ENCODE results near the gene PIGQ. TPM values are rescaled to one million over a fixed set of nuclear protein-coding genes. Genes with fewer than 3 reads are reported as not detected.

PIGQ gene
- total and polyA plus RNA-seq, 2 of the 13 experiments (the other 11 are each of a cell fraction or from before 2014, with no cell fraction given) = 7.7 to 19.7 TPM

DNA sequence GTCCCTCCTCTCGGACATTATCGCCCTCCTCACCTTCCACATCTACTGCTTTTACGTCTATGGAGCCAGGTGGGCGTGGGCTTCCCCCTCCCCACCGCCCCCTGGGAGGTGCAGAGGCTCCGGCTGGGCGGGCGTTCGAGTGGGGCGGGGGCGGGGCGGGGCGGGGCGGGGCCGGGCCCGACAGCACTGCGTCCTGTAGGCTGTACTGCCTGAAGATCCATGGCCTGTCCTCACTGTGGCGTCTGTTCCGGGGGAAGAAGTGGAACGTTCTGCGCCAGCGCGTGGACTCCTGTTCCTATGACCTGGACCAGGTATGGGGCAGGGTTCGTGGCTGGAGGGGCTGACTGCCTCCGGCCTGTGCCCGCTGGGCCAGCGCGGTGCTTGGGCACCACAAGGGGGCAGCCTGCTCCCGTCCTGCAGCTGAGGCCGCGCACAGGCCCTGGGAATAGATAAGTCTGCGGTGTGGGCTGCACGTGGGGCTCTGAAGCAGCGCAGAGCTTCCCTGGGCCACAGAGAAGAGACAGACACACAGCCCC is 9.2 kb downstream of the PIGQ start (continued):
- TF ChIP-seq, protein P1, sequence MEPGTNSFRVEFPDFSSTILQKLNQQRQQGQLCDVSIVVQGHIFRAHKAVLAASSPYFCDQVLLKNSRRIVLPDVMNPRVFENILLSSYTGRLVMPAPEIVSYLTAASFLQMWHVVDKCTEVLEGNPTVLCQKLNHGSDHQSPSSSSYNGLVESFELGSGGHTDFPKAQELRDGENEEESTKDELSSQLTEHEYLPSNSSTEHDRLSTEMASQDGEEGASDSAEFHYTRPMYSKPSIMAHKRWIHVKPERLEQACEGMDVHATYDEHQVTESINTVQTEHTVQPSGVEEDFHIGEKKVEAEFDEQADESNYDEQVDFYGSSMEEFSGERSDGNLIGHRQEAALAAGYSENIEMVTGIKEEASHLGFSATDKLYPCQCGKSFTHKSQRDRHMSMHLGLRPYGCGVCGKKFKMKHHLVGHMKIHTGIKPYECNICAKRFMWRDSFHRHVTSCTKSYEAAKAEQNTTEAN (CRISPR knock-in tag; conservative IDR thresholded peaks at IDR 0.05) = no peak
- no peak for TF ChIP-seq ZNF335 (CRISPR knock-in tag; IDR thresholded peaks at IDR 0.05)
- TF ChIP-seq KDM5A (IDR thresholded peaks at IDR 0.05; ENCODE audit: borderline replicate concordance, low read length) = no peak
- TF ChIP-seq, protein P2, sequence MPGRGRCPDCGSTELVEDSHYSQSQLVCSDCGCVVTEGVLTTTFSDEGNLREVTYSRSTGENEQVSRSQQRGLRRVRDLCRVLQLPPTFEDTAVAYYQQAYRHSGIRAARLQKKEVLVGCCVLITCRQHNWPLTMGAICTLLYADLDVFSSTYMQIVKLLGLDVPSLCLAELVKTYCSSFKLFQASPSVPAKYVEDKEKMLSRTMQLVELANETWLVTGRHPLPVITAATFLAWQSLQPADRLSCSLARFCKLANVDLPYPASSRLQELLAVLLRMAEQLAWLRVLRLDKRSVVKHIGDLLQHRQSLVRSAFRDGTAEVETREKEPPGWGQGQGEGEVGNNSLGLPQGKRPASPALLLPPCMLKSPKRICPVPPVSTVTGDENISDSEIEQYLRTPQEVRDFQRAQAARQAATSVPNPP (CRISPR knock-in tag; IDR thresholded peaks at IDR 0.05) = no peak
- no peak for TF ChIP-seq JARID2 (CRISPR knock-in tag; IDR thresholded peaks at IDR 0.05; ENCODE audit: insufficient replicate concordance)
- no peak for TF ChIP-seq KAT7 (CRISPR knock-in tag; IDR thresholded peaks at IDR 0.05; ENCODE audit: borderline replicate concordance)
- no peak for TF ChIP-seq XBP1 (CRISPR knock-in tag; IDR thresholded peaks at IDR 0.05)
- TF ChIP-seq FOXO1 (CRISPR knock-in tag; IDR thresholded peaks at IDR 0.05) = 0 out of 2 replicates have a peak, but pooled peaks have one; percentile 16
- TF ChIP-seq, protein P3, sequence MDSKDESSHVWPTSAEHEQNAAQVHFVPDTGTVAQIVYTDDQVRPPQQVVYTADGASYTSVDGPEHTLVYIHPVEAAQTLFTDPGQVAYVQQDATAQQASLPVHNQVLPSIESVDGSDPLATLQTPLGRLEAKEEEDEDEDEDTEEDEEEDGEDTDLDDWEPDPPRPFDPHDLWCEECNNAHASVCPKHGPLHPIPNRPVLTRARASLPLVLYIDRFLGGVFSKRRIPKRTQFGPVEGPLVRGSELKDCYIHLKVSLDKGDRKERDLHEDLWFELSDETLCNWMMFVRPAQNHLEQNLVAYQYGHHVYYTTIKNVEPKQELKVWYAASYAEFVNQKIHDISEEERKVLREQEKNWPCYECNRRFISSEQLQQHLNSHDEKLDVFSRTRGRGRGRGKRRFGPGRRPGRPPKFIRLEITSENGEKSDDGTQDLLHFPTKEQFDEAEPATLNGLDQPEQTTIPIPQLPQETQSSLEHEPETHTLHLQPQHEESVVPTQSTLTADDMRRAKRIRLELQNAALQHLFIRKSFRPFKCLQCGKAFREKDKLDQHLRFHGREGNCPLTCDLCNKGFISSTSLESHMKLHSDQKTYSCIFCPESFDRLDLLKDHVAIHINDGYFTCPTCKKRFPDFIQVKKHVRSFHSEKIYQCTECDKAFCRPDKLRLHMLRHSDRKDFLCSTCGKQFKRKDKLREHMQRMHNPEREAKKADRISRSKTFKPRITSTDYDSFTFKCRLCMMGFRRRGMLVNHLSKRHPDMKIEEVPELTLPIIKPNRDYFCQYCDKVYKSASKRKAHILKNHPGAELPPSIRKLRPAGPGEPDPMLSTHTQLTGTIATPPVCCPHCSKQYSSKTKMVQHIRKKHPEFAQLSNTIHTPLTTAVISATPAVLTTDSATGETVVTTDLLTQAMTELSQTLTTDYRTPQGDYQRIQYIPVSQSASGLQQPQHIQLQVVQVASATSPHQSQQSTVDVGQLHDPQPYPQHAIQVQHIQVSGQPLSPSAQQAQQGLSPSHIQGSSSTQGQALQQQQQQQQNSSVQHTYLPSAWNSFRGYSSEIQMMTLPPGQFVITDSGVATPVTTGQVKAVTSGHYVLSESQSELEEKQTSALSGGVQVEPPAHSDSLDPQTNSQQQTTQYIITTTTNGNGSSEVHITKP (CRISPR knock-in tag; IDR thresholded peaks at IDR 0.05; ENCODE audit: low read depth) = no peak
- TF ChIP-seq RNF2 (conservative IDR thresholded peaks at IDR 0.05; ENCODE audit: low read depth) = no peak
- TF ChIP-seq, protein P4, sequence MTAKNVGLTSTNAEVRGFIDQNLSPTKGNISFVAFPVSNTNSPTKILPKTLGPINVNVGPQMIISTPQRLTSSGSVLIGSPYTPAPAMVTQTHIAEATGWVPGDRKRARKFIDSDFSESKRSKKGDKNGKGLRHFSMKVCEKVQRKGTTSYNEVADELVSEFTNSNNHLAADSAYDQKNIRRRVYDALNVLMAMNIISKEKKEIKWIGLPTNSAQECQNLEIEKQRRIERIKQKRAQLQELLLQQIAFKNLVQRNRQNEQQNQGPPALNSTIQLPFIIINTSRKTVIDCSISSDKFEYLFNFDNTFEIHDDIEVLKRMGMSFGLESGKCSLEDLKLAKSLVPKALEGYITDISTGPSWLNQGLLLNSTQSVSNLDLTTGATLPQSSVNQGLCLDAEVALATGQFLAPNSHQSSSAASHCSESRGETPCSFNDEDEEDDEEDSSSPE (CRISPR knock-in tag; IDR thresholded peaks at IDR 0.05) = no peak
- TF ChIP-seq FOXK2 (IDR thresholded peaks at IDR 0.05) = no peak
- TF ChIP-seq HDAC1 (CRISPR knock-in tag; IDR thresholded peaks at IDR 0.05) = peak; percentile 64
- TF ChIP-seq GATAD1 (CRISPR knock-in tag; IDR thresholded peaks at IDR 0.05) = peak; percentile 61; the same call in 1 of the 2 replicates
- TF ChIP-seq ATAD3A (CRISPR knock-in tag; IDR thresholded peaks at IDR 0.05) = no peak
- TF ChIP-seq MLLT10 (CRISPR knock-in tag; IDR thresholded peaks at IDR 0.05) = no peak
- TF ChIP-seq ZNF331 (CRISPR knock-in tag; IDR thresholded peaks at IDR 0.05) = peak; percentile 53; the same call in 1 of the 2 replicates
- TF ChIP-seq, protein P5, sequence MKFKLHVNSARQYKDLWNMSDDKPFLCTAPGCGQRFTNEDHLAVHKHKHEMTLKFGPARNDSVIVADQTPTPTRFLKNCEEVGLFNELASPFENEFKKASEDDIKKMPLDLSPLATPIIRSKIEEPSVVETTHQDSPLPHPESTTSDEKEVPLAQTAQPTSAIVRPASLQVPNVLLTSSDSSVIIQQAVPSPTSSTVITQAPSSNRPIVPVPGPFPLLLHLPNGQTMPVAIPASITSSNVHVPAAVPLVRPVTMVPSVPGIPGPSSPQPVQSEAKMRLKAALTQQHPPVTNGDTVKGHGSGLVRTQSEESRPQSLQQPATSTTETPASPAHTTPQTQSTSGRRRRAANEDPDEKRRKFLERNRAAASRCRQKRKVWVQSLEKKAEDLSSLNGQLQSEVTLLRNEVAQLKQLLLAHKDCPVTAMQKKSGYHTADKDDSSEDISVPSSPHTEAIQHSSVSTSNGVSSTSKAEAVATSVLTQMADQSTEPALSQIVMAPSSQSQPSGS (CRISPR knock-in tag; IDR thresholded peaks at IDR 0.05) = peak; percentile 48; the same call in 1 of the 2 replicates
- no peak for TF ChIP-seq SIN3A (IDR thresholded peaks at IDR 0.05; ENCODE audit: borderline replicate concordance, low read depth, low read length)
- no peak for TF ChIP-seq GZF1 (CRISPR knock-in tag; IDR thresholded peaks at IDR 0.05)
- 0 out of 2 replicates have a peak, but pooled peaks have one; percentile 84 for TF ChIP-seq PCBP1 (IDR thresholded peaks at IDR 0.05; ENCODE audit: borderline replicate concordance, low read depth, low read length)
- no peak for TF ChIP-seq CAMTA2 (CRISPR knock-in tag; IDR thresholded peaks at IDR 0.05; ENCODE audit: borderline replicate concordance)
- TF ChIP-seq ATF7-NPFF (CRISPR knock-in tag; IDR thresholded peaks at IDR 0.05; ENCODE audit: low read depth) = 0 out of 2 replicates have a peak, but pooled peaks have one; percentile 33

Measured in HepG2 (cell line).